Measurements from ENCODE around the gene HYAL4. TPM values are rescaled to one million over a fixed set of nuclear protein-coding genes. Genes with fewer than 3 reads are reported as not detected.

Gene HYAL4
- total and polyA plus RNA-seq, 2 donors (not counting 3 experiments of a cell fraction or from before 2014, with no cell fraction given) = not detected

GRCh38 chr7:123862775-123863174 is 17.8 kb downstream of the HYAL4 start:
- H3K36me3 ChIP-seq (ENCODE audit: control insufficient read depth in 2 of 2, extremely low read depth in 1 of 2, insufficient read depth in 2 of 2, low read length in 2 of 2) = no peaks in the 10 kb centered on the region
- H3K9me3 ChIP-seq (replicated peaks; ENCODE audit: control insufficient read depth, insufficient read depth, low read length) = no peaks in the 10 kb centered on the region
- DNase-seq (ENCODE audit: low read depth, low spot score) (no peak), FAIRE-seq (no peak)
- H3K4me3 ChIP-seq (replicated peaks in 1 of 3; ENCODE audit: insufficient read depth in 1 of 3, low read depth in 1 of 3, low read length in 3 of 3) = no peak overlapping the region
- no peak overlapping the region for H3K4me2 ChIP-seq (ENCODE audit: insufficient read depth, low read length)
- peaks cover 9% of the 10 kb centered on the region for H3K4me1 ChIP-seq (ENCODE audit: control insufficient read depth, extremely low read depth, insufficient read depth, low read length)
- intact Hi-C loops (cut with micrococcal nuclease) = no loop called here
- H3K9me1 ChIP-seq (replicated peaks; ENCODE audit: control insufficient read depth, extremely low read depth, insufficient read depth, low read length) = no peaks in the 10 kb centered on the region
- no TSS peak for BruUV-seq (replicated peaks)
- TF ChIP-seq POLR2A (IDR thresholded peaks at IDR 0.05; ENCODE audit: low read depth, low read length) (no peak), MAX (IDR thresholded peaks at IDR 0.05; ENCODE audit: insufficient read depth, insufficient read length) (no peak), FOS (IDR thresholded peaks at IDR 0.05; ENCODE audit: borderline replicate concordance, insufficient read depth, low read length) (no peak), GATA2 (IDR thresholded peaks at IDR 0.05; ENCODE audit: insufficient read depth, insufficient read length, low read depth, low read length) (no peak), JUN (IDR thresholded peaks at IDR 0.05; ENCODE audit: borderline replicate concordance, insufficient read depth, insufficient read length, low read depth) (no peak), POLR2AphosphoS5 (IDR thresholded peaks at IDR 0.05; ENCODE audit: insufficient read depth, low read depth, low read length) (no peak), EZH2 (IDR thresholded peaks at IDR 0.05; ENCODE audit: borderline replicate concordance, low read depth, low read length, severe bottlenecking) (no peak), MYC (IDR thresholded peaks at IDR 0.05; ENCODE audit: low read depth, low read length) (no peak), CTCF (IDR thresholded peaks at IDR 0.05; ENCODE audit: extremely low read depth in 1 of 2, insufficient read depth in 1 of 2, low read depth in 1 of 2, low read length in 2 of 2) (no peak)
- ChIA-PET CTCF (interaction anchor here (1.2 to 1.7 kb wide), 2 partner anchors 64 to 196 kb away, joined by 3 to 5 read pairs; no protein-coding TSS in a partner anchor), POLR2A (no interaction called here)
- no peak overlapping the region for H3K27ac ChIP-seq (ENCODE audit: insufficient read depth, low read depth, low read length)
- H3K79me2 ChIP-seq (ENCODE audit: control insufficient read depth, insufficient read depth, low read length) = no peaks in the 10 kb centered on the region
- H3K27me3 ChIP-seq (ENCODE audit: control insufficient read depth in 2 of 2, insufficient read depth in 2 of 2, low read length in 2 of 2) = no peaks in the 10 kb centered on the region
- H4K20me1 ChIP-seq (replicated peaks; ENCODE audit: control insufficient read depth, extremely low read depth, insufficient read depth, low read length) = no peaks in the 10 kb centered on the region
- dilution Hi-C loops (cut with MboI; ENCODE audit: extremely low pct_ligation_motif_present, low sequenced_read_pairs) = no loop called here
- no peak overlapping the region for H2AFZ ChIP-seq (ENCODE audit: low read depth, low read length)
- H3K9ac ChIP-seq (replicated peaks; ENCODE audit: extremely low read depth, insufficient read depth, low read length) = no peak overlapping the region

Measured in endothelial cell of umbilical vein (primary cell).